ENCODE data around the gene ANO8.

The ANO8 gene

DNA sequence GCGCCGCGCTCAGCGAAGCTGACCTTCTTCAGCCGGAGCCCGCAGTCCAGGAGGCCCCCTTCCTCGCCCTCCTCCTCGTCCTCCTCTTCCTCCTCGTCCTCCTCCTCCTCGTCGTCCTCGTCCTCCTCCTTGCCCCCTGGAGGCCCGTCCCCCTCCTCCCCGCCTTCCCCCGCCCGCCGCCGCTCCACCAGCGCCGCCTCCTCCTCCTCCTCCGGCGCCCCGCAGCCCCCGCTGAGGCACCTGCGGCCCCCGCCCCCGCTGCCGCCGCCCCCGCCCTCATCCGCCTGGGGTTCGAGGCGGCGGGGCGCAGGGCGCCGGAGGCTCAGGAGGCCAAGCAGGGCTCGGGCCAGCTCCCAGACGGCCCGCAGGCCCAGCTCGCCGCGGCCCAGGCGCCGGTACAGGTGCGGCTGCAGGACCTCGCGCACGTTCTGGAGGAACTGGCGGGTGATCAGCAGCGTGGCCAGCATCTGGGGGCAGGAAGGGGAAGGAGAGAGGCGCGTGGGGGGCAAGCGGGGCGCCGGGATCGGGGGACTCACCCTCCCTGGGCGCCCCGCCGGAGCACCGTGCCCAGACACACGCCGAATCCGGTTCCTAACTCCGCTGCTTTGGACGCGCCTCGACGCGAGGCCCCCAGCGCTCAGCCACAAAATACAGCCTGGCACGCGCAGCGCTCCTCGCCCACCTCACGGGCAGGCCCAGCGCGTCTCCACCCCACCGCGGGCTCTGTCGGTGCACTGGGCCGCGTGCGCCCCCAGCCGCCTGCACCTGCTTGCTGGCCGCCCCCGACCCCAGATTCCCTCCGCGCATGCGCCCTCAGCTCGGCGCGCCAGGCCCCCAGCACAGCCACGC lies 5.9 kb downstream of the ANO8 start:
- no peak for DNase-seq

DNA sequence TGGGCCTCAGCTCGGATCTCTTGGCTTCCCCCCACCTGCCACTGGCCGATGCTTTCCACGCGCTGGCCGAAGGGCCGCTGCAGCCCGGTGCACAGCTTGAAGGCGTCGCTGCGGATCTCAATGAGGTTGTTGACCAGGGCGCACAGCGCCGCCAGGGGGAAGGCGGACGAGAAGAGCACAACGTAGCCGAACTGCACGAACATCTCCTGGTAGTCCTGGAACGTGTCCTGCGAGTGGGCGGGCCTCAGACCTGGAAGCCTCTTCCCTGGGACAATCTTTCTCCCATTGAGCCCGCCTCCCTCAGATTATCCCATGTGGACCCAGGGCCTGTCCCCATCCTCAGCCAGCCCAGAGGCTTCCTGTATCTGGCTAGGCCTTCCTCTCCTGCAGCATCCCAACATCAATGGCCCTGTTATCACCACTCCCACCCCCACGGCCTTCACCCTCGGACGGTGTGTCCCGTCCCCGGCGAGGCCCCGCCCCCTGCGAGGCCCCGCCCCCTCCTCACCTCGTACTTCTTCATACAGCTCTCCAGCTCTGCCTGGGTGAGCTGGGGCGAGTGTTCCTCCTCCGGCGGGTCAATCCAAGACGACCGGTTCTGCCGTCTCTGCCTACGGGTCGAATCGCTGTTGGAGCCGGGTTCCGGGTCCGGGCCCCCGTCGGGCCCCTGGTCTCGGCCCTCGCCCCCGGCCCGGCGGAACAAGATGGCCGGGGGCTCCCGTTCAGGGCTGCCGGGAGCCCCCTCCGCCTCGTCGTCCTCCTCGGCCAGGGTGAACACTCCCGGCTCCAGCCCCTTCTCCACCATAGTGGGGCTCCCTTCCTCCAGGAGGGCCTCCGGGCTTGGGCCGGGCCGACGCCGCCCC lies 6.8 kb downstream of the ANO8 start:
- DNase-seq = no peak

DNA sequence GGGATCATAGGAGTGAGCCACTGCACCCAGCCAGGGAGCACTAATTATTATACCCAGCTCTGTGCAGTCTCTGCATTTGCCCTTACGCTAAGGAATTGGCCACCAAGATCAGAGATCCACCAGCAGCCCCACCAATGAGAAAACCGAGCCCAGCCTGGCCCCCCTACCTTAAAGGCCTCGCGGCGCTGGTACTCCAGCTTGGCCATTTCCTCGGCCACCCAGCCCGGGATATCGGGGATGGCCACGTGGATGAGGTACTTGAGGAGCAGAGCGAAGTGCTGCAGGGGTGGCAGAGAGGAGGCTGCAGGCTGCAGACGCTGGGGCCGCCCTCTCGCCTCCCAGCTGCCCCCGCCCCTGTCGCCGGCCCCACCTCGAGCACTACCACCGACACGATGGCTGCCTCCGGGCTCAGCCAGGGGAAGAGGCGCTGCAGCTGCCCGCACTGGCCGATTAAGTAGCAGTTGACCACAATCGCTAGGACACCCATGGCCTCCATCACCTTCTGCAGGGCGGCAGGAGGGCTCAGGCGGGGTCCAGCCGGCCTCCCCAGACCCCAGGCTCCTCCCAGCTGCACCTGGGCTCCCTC lies 7.5 kb downstream of the ANO8 start:
- DNase-seq = no peak

DNA sequence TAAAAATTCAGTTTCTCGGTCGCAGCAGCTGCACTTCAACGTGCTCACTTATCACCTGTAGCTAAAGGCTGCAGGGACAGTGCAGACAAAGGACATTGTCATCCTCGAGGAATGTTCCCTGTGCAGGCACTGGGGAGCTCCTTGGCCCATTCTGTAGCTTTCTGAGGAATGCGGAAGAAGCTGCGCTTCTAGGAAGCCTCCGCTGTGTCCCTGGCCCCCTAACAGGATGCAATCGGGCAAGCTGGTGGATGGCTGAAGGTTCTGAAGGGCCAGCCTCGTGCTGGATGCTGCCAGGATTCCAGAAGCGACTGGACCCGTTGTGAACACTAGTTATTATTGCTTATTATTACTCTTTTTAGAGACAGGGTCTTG lies 8.1 kb downstream of the ANO8 start:
- DNase-seq = no peak

DNA sequence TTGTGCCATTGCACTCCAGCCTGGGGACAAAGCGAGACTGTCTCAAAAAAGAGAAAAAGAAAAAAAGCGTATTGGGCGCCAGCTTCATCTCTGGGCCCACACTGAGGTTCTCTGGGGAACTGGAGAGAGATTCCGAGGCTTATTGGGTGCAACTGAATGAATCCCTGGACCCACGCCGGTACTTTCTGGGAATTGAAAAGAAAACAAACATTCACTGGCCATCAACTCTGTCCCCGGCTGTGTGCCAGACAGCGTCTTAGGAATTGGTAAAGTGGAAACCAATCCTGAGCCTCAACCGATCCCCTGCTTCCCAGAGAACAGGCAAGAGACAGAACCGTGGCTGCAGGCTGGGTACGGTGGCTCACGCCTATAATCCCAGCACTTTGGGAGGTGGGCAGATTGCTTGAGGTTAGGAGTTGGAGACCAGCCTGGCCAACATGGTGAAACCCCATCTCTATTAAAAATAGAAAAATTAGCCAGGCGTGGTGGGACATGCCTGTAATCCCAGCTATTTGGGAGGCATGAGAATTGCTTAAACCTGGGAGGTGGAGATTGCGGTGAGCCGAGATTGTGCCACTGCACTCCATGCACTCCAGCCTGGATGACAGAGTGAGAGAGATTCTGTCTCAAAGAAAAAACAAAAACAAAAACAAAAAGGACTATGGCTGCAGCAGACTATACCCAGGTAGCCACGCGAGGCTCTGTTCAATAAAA lies 8.6 kb downstream of the ANO8 start:
- DNase-seq = no peak

DNA sequence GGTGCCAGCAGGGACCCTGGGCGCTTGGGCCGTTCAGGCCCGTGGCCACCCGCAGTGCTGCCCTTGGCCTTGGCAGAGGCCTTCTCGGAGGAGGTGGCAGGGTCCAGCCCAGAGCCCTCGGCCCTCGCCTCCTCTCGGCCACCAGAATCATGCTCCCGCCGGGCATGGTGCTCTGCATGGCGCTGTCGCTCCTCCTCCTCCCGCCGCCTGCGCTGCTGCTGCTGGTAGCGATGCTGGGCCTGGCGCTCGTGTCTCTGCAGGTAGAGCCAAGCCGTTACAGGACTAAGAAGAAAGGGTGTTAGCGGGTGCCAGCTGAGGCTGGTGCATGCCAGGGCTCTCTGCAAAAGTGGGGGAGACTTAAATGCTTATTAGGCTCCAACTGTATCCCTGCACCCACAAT lies 9.5 kb downstream of the ANO8 start:
- no peak for DNase-seq

DNA sequence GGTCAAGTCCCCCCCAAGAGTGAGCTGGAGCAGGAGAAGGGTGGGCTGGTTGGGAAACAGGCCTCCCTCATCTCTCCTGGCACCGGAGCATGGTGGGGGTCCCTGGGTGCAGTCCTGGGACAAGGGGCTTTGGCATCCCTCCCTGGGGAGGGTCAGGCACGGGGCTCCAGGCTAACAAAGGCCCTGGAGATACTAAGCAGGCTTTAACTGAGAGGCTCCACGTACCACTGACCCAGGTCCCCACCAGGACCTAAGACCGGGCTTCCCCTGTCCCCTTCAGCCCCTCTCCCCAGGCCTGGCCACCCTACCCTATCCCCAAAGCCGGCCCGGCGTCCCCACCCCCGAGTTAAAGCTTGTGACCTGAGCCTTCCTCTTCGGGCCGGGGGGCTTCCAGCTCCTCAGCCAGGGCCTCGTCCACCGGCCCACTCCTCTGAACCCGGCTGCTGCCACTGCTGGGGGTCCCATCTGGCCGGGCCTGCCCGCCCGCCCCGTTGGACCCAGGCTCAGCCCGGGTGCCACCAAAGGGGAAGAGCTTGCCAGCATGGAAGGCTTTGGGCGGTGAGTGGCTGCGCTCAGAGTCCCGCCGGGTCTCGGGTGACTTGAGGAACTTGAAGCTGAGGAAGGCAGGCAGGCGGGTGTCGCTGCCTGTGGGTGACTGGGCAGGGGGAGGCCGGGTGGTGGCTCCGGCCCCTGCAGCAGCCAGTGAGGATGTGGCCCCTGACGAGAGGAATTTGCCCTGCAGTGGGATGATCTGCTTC lies 10.1 kb downstream of the ANO8 start:
- no peak for DNase-seq

DNA sequence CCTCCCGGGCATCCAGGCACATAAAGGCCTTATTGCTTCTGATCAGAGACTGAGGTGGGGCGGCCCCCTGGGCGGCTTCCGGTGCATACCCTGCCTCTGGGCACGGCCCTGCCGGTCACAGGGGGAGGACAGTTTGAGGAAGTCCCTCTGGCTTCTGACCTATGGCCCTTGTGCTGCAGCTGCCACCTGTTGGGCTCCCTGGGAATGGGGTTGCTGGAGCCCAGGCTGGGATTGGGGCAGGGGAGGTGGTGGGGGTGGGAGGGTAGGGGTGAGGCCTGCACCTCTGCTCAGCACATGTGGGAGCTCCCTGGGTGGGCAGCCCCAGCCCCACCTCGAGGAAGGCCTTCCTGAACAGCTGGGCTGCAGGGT lies 10.7 kb downstream of the ANO8 start:
- no peak for DNase-seq

DNA sequence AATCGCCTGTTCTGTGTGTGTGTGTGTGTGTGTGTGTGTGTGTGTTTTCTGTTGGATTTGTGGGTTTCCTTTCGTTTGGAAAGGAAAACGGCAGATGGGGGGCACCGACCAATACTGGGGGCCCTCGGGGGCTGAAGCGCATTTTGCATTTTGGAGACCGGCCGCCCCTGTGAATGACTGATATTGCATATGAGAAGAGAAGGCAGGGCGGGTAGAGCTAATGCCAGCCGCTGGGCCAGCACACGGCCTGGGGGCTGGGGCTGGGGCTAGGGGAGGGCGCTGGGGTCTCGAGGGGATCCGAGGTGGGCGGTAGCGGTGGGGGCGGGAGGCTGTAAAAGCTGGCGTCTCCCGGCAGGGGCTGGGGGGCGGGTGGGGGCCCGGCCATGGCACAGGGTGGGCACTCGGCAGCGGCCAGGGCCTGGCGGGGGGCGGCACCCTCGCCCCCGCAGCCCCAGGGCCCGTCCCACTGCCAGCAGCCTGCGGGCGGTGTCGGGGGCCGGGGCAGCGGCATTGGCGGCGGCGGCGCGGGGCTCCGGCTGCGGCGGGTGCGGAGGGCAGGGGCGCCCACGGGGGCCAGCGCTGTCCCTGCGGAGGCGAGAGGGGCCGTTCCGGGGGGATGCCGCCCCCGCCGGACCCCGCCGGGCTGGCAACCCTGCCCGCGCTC lies 11.2 kb downstream of the ANO8 start:
- DNase-seq = no peak

DNA sequence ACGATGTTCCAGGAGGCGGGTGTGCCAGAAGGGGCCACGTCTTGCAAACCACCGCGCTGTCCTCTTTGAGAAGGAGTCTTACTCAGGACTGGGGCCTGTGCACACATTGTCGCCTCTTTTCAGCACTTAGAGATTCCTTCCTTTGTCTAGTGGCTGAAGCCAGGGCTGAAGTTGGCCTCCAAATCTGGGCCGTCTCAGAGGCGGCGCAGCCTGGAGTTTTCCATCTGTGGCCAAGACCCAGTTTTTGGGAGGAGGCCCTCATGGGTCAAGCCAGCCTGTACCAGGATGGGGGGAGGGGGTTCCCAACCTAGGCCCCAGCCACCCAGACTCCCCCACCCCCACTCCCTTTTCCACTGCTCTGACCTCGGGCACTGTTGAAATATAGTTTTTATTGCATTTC lies 11.8 kb downstream of the ANO8 start:
- no peak for DNase-seq

DNA sequence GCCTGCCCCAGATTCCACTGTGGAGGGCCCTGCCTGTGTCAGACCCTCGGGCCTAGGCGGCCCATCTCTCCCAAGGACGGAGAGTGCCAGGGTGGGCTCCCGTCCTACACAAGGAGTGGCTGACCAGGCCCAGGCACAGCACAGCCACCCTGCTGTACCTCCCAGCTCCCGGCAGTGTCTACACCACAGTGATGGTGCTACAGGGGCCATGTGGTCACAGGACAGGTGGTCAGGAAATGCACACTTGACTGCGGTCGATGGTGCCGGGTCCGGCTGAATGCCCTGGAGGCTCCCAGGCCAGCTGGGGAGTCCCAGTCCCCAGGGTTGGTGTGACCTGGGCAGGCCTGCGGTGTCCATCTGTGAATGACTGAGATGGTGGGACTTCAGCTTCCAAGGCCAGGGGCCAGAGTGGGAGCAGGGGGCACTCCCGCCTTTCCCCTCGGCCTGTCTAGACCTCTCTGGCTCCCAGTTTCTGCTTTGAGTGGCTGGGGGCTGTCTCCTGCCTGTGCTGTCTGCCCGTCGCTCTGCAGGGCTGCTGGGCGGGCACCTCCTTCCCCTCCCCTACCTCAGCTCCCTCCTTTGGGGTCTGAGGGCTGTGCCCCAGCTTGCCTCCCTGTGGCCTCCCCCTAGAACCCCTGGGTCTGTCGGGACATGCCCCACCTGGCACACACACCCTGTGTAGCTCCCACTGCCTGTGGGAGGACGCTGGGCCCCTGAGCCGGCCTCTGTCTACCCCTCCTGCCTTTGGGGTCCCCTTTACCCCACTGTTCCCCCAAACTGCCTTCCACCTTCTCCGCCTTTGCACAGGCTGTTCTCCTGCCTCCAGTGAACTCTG lies 12.8 kb downstream of the ANO8 start:
- no peak for DNase-seq

DNA sequence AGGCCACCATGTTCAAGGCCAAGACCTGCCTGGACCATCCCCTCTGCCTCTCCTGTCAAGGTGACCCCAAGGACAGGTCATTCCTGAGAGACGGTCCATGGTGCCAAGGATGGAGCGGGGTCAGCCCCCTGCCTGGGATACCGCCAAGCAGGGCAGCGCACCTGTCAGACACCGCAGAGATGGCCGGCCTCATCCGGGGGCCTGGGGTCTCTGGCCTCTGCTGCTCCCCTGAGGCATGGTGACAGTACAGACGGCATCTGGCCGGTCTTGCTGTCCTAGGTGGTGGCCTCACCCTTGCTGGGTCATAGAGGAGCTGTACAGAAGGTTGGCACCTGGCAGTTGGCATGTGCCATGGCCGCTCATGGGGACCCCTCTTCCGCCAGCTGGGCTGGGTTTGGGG lies 14.2 kb downstream of the ANO8 start:
- no peak for DNase-seq

DNA sequence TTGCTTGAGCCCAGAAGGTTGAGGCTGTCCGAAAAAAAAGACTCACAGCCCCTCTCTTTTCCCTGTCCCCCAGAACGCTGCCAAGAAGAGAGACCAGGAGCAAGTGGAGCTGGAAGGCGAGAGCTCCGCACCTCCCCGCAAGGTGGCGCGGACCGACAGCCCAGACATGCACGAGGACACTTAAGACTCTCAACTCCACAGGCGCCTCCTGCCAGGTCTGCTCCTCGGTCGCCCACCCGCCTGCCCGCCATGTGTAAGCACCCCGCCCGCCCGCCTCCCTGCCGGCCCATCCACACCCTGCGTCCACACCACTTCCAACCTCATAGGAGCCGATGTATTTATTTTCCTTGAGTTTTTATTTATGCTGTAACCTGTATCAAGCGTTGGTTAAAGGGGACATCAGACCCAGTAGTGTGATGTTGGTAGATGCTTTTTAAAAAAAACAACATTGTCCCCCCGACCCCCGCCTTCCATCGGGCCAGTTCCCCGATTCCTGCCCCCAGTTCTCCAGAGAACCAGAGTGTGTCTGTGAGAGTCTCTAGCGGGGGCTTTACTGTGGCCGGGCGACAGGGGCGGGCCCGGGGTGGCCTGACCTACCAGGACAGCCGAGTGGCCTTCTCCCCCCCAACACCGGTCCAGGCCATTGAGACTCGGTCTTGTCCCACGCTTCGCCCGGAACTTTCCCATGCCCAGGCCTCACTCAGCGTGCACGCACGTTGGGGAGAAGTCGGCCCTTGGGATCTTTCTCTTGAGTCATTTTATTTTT lies 15.0 kb downstream of the ANO8 start:
- DNase-seq = no peak

DNA sequence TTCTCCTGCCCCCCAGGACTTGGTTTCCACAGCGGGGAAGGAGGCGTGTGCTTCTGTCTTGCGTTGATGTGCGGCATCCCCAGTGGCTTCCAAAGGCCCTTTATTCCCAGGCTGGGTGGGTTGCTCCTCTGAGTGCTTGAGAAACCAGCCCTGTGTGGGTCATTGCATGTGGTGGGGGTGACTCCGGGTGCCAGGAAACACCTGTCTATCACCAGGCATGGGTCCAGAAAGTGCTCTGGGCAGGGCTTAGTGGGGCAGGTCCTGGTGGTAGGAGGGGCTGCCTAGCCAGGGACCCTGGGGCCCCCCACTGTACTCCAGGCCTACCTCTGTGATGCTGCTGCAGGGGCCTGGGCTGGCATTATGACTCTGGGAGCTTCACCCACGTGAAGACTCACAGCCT lies 15.7 kb downstream of the ANO8 start:
- DNase-seq = no peak

DNA sequence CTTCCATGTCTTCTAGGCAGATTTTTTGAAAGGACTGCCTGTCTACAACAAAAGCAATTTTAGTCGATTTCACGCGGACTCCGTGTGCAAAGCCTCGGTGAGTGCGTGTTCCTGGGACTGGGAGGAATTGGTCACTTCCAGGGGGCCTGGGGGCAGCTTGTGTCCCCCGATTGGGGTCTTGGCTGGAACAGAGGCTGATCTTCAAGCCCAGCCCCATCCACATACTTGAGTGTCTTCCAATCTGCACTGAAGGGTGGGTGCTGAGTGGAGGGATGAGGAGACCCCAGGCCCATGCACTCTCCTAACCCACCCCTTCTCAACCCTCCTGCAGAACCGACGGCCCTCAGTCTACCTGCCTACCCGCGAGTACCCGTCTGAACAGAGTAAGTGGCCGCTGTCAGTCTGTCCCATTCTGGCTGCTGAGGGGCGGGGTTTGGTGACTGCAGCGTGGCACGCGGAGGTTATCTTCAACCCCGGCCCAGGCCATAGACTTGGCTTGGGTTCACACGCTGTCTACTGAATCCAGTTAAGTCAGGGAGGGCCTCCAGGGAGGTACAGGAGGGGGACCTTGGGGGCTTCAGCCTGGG lies 20.6 kb downstream of the ANO8 start:
- DNase-seq = no peak

DNA sequence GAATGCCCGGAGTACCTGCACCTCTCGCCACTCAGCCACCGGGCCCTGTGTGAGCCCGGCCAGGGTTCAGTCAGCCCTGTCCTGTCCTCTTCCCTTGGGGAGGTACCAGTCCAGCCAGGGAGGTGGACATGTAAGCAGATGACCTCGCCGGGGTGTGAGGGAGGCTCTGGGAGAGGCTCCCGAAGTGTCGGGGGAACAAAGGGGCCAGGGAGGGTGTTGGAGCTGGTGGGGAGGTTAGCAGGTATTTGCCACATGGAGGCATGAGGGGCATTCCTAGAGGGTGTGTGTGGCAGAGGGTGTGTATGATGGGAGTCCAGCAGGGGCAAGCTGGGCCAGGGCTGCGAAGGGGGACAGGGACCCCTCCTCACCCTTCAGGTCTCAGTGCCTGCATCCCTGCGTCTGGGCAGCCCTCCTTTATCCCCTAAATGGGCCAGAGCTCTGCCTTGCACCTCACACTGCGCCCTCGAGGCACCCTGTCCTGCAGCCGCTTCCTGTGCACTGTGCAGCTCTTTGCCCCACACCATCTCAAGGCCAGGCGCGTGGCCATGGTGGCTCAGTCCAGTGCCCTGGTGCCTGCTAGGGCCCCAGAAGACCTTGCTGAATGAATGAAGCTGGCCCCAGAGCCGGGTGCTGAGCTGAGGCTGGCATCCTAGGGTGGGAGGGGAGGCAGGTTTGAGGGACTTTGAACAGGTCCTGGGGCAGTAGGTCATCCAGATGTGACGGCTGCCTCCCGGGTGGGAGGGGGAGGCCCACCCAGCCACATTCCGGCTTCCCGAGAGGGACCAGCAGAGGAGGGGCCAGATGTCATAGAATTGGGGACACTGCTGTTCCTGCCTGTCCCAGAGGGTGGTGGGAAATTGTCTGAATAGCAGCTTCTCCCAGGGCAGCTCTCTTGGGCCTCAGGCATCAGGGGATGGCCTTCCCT lies 22.2 kb downstream of the ANO8 start:
- DNase-seq = no peak

DNA sequence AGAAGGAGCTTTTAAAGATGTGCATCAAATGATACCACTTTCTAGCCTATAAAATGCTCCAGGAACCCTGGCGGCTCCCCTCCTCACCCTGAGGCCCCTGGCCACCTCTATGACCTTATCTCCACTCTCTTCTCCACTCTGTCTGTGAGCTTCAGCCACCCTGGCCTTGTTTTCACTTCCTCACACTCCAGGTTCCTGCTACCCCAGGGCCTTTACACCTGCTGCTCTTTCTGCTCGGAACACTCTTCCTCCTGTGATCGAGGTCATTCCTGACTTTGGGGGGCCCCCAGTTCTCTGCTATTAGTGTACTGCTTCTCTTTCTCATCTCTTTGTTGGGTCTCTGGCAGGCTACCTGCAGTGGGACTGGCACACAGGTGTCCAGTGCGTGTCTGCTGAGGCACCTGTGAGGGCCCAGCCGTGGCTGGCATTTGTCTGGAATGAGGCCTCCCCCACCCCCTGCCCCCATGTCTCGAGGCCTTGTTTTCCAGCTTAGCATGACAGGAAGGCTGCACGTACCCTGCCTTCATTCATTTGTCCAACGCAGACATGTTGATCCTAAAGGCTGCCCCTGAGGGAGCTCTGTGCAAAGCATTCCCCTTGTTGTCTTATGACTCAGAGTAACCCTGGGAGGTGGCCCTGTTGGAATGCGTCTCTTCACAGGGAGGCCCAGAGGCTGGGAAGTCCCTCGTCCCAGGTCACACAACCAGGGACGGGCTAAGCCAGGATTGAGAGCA lies 23.0 kb downstream of the ANO8 start:
- DNase-seq = no peak

DNA sequence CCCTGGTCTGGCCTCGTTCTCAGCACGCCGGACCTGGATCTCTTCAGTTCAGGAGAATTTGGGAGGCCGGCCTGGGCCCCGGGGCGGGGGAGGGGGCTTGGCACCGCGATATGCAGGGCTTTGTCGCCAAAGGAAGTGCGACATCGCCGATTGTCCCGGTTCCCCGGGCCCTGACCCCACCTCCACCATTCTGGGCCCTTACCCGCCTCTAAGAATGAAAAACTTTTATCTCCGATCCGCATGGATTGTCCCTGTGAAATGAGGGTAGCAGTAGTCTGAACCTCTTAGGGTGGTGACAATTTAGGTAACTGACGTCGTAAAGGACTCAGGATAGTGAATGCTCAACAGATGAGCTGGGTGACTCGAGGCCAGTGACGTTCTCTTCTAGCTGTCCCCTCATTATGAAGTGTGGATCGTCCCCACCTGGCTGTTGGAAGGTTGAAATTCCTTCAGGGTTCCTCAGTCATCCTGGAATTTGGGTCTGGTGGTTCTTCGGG lies 24.6 kb downstream of the ANO8 start:
- DNase-seq = no peak
